ENCODE data around the gene BPTF. TPM values are rescaled to one million over a fixed set of nuclear protein-coding genes. Genes with fewer than 3 reads are reported as not detected.
"Not testable (repeated sequence)": the region's sequence is repeated elsewhere in the genome, so short reads cannot be mapped to it uniquely, and the experiment has no call there.

BPTF gene
- polyA plus RNA-seq, 3 donors, result 122 to 127 (median 123) TPM

GRCh38 chr17:67990909-67991308 is 165.6 kb downstream of the BPTF start:
- no peak for DNase-seq (ENCODE audit: extremely low read depth in 1 of 11, low read depth in 9 of 11, low spot score in 4 of 11)

- DNase-seq (ENCODE audit: extremely low read depth in 1 of 11, low read depth in 9 of 11, low spot score in 4 of 11), result no peak
These were observed 167.3 kb downstream of the BPTF start for GRCh38 chr17:67992548-67993152.

GRCh38 chr17:67993153-67993997 is 168.1 kb downstream of the BPTF start:
- peak in 9 of 11 donors; percentile 57 to 85 (median 78) for DNase-seq (ENCODE audit: extremely low read depth in 1 of 11, low read depth in 9 of 11, low spot score in 4 of 11)

- no peak for DNase-seq (ENCODE audit: extremely low read depth in 1 of 11, low read depth in 9 of 11, low spot score in 4 of 11)
These were observed 168.7 kb downstream of the BPTF start for GRCh38 chr17:67993998-67994361.

- no peak for DNase-seq (ENCODE audit: extremely low read depth in 1 of 11, low read depth in 9 of 11, low spot score in 4 of 11)
These were observed 169.7 kb downstream of the BPTF start for GRCh38 chr17:67994817-67995569.

- DNase-seq (ENCODE audit: extremely low read depth in 1 of 11, low read depth in 9 of 11, low spot score in 4 of 11), result no peak
These were observed 170.4 kb downstream of the BPTF start for GRCh38 chr17:67995570-67996263.

GRCh38 chr17:67996301-67997171 is 171.2 kb downstream of the BPTF start, which contains the start of gene C17orf58:
TSS of gene C17orf58 (minus strand) at chr17:67996469. CDS start at chr17:67996198, 271 bp downstream.
- DNase-seq (ENCODE audit: extremely low read depth in 1 of 11, low read depth in 9 of 11, low spot score in 4 of 11), result not testable (repeated sequence)

GRCh38 chr17:67998466-67998865 is 173.2 kb downstream of the BPTF start:
- no peak for DNase-seq (ENCODE audit: extremely low read depth in 1 of 11, low read depth in 9 of 11, low spot score in 4 of 11)

- DNase-seq (ENCODE audit: extremely low read depth in 1 of 11, low read depth in 9 of 11, low spot score in 4 of 11), result no peak
These were observed 174.1 kb downstream of the BPTF start for GRCh38 chr17:67999291-67999911.

GRCh38 chr17:68004201-68004600 is 178.9 kb downstream of the BPTF start:
- no peak for DNase-seq (ENCODE audit: extremely low read depth in 1 of 11, low read depth in 9 of 11, low spot score in 4 of 11)

GRCh38 chr17:68006797-68007196 is 181.5 kb downstream of the BPTF start:
- DNase-seq (ENCODE audit: extremely low read depth in 1 of 11, low read depth in 9 of 11, low spot score in 4 of 11), result no peak

- no peak for DNase-seq (ENCODE audit: extremely low read depth in 1 of 11, low read depth in 9 of 11, low spot score in 4 of 11)
These were observed 185.9 kb downstream of the BPTF start for GRCh38 chr17:68011199-68011665.

- no peak for DNase-seq (ENCODE audit: extremely low read depth in 1 of 11, low read depth in 9 of 11, low spot score in 4 of 11)
These were observed 188.1 kb downstream of the BPTF start for GRCh38 chr17:68013385-68013784.

GRCh38 chr17:68015081-68015723 is 189.9 kb downstream of the BPTF start:
- no peak for DNase-seq (ENCODE audit: extremely low read depth in 1 of 11, low read depth in 9 of 11, low spot score in 4 of 11)

- DNase-seq (ENCODE audit: extremely low read depth in 1 of 11, low read depth in 9 of 11, low spot score in 4 of 11), result no peak
These were observed 191.5 kb downstream of the BPTF start for GRCh38 chr17:68016838-68017237.

- not testable (repeated sequence) for DNase-seq (ENCODE audit: extremely low read depth in 1 of 11, low read depth in 9 of 11, low spot score in 4 of 11)
These were observed 193.2 kb downstream of the BPTF start for GRCh38 chr17:68018493-68018892.

- DNase-seq (ENCODE audit: extremely low read depth in 1 of 11, low read depth in 9 of 11, low spot score in 4 of 11), result no peak
These were observed 194.0 kb downstream of the BPTF start for GRCh38 chr17:68019336-68019674.

All from renal cortex interstitium (tissue), 11 donors.